ENCODE results near the gene FLT3. TPM values are rescaled to one million over a fixed set of nuclear protein-coding genes. Genes with fewer than 3 reads are reported as not detected.

FLT3 gene
- total and polyA plus RNA-seq, 10 of the 15 experiments (the other 5 are each of a cell fraction or from before 2014, with no cell fraction given): 0.04 to 0.19 (median 0.11) TPM; not detected in 1

DNA sequence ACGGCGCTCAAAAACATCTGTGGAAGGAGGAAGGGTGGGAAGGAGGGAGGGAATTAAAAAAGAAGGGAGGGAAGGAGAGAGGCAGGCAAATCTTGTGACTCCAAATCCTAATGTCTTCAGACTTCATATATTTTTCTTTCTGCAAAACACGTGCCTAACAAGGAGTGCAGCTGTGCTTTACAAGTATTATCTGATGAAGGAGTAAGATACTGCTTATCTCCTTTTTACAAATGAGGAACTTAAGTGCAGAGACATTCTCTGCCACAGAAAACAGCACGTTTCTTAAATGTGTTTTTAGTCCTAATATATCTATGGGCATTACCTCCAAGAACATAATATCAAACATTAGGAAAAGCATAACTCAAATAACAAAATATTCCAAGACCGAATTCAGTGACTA, 6.5 kb downstream of the FLT3 start:
- Histone ChIP-seq H3K4me1 (ENCODE audit: control insufficient read depth, insufficient read depth, low read length) (no peaks in the 10 kb centered on the region), H3K27ac (ENCODE audit: control insufficient read depth, insufficient read depth) (no peak overlapping the region), H4K20me1 (ENCODE audit: control insufficient read depth, insufficient read depth) (no peaks in the 10 kb centered on the region), H3K4me2 (ENCODE audit: control insufficient read depth, insufficient read depth) (no peak overlapping the region), H2AFZ (ENCODE audit: control insufficient read depth, low read depth, low read length) (no peak overlapping the region), H3K27me3 (replicated peaks in 1 of 2; ENCODE audit: control insufficient read depth in 2 of 2, insufficient read depth in 2 of 2, low read length in 1 of 2) (peaks cover 1 to 5% of the 10 kb centered on the region in 2 experiments; a peak in 1 of 4 replicates), H3K9ac (ENCODE audit: control insufficient read depth, insufficient read depth, low read length) (no peak overlapping the region), H3K36me3 (ENCODE audit: control insufficient read depth in 2 of 2, insufficient read depth in 2 of 2, low read length in 1 of 2) (no peaks in the 10 kb centered on the region), H3K9me3 (replicated peaks; ENCODE audit: control insufficient read depth, insufficient read depth, low read length) (no peaks in the 10 kb centered on the region; the same call in 2 of the 3 replicates), H3K4me3 (no peak overlapping the region), H3K79me2 (ENCODE audit: control insufficient read depth, insufficient read depth, low read length) (no peaks in the 10 kb centered on the region)
- SMC1A ChIA-PET (ENCODE audit: uncharacterized antibody, unreplicated experiment): interaction anchor here (1.2 kb wide), 1 partner anchor 8 kb away, joined by 3 read pairs; no protein-coding TSS in a partner anchor
- in situ Hi-C loops (cut with MboI) (no loop called here), intact Hi-C loops (cut with micrococcal nuclease; ENCODE audit: unreplicated experiment) (no loop called here)
- TF ChIP-seq, protein P1, sequence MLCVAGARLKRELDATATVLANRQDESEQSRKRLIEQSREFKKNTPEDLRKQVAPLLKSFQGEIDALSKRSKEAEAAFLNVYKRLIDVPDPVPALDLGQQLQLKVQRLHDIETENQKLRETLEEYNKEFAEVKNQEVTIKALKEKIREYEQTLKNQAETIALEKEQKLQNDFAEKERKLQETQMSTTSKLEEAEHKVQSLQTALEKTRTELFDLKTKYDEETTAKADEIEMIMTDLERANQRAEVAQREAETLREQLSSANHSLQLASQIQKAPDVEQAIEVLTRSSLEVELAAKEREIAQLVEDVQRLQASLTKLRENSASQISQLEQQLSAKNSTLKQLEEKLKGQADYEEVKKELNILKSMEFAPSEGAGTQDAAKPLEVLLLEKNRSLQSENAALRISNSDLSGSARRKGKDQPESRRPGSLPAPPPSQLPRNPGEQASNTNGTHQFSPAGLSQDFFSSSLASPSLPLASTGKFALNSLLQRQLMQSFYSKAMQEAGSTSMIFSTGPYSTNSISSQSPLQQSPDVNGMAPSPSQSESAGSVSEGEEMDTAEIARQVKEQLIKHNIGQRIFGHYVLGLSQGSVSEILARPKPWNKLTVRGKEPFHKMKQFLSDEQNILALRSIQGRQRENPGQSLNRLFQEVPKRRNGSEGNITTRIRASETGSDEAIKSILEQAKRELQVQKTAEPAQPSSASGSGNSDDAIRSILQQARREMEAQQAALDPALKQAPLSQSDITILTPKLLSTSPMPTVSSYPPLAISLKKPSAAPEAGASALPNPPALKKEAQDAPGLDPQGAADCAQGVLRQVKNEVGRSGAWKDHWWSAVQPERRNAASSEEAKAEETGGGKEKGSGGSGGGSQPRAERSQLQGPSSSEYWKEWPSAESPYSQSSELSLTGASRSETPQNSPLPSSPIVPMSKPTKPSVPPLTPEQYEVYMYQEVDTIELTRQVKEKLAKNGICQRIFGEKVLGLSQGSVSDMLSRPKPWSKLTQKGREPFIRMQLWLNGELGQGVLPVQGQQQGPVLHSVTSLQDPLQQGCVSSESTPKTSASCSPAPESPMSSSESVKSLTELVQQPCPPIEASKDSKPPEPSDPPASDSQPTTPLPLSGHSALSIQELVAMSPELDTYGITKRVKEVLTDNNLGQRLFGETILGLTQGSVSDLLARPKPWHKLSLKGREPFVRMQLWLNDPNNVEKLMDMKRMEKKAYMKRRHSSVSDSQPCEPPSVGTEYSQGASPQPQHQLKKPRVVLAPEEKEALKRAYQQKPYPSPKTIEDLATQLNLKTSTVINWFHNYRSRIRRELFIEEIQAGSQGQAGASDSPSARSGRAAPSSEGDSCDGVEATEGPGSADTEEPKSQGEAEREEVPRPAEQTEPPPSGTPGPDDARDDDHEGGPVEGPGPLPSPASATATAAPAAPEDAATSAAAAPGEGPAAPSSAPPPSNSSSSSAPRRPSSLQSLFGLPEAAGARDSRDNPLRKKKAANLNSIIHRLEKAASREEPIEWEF (IDR thresholded peaks at IDR 0.05; ENCODE audit: insufficient replicate concordance, low read depth, low read length): no peak
- TF ChIP-seq, protein P2, sequence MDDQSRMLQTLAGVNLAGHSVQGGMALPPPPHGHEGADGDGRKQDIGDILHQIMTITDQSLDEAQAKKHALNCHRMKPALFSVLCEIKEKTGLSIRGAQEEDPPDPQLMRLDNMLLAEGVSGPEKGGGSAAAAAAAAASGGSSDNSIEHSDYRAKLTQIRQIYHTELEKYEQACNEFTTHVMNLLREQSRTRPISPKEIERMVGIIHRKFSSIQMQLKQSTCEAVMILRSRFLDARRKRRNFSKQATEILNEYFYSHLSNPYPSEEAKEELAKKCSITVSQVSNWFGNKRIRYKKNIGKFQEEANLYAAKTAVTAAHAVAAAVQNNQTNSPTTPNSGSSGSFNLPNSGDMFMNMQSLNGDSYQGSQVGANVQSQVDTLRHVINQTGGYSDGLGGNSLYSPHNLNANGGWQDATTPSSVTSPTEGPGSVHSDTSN (IDR thresholded peaks at IDR 0.05; ENCODE audit: insufficient replicate concordance, low read depth, low read length): no peak
- TF ChIP-seq RB1 (IDR thresholded peaks at IDR 0.05; ENCODE audit: borderline replicate concordance) (no peak), GATAD2B (conservative IDR thresholded peaks at IDR 0.05; ENCODE audit: low read depth) (no peak), NFYB (IDR thresholded peaks at IDR 0.05; ENCODE audit: insufficient read depth, low read depth, low read length) (no peak), RCOR1 (conservative IDR thresholded peaks at IDR 0.05; ENCODE audit: low read depth, low read length) (no peak)
- TF ChIP-seq, protein P3, sequence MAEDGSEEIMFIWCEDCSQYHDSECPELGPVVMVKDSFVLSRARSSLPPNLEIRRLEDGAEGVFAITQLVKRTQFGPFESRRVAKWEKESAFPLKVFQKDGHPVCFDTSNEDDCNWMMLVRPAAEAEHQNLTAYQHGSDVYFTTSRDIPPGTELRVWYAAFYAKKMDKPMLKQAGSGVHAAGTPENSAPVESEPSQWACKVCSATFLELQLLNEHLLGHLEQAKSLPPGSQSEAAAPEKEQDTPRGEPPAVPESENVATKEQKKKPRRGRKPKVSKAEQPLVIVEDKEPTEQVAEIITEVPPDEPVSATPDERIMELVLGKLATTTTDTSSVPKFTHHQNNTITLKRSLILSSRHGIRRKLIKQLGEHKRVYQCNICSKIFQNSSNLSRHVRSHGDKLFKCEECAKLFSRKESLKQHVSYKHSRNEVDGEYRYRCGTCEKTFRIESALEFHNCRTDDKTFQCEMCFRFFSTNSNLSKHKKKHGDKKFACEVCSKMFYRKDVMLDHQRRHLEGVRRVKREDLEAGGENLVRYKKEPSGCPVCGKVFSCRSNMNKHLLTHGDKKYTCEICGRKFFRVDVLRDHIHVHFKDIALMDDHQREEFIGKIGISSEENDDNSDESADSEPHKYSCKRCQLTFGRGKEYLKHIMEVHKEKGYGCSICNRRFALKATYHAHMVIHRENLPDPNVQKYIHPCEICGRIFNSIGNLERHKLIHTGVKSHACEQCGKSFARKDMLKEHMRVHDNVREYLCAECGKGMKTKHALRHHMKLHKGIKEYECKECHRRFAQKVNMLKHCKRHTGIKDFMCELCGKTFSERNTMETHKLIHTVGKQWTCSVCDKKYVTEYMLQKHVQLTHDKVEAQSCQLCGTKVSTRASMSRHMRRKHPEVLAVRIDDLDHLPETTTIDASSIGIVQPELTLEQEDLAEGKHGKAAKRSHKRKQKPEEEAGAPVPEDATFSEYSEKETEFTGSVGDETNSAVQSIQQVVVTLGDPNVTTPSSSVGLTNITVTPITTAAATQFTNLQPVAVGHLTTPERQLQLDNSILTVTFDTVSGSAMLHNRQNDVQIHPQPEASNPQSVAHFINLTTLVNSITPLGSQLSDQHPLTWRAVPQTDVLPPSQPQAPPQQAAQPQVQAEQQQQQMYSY (CRISPR knock-in tag; IDR thresholded peaks at IDR 0.05): no peak
- RAD21 ChIA-PET (ENCODE audit: unreplicated experiment): no interaction called here
- POLR2A ChIA-PET: no interaction called here
- 24% methylated on average over 5 of the region's 5 CpGs for WGBS (ENCODE audit: insufficient coverage, insufficient replicate concordance, low lambda C conversion rate, missing lambda C conversion rate)
- DNase-seq (ENCODE audit: low read depth, low spot score) (no peak), ATAC-seq (no peak), FAIRE-seq (no peak)
- CTCF ChIA-PET: no interaction called here
- no TSS peak for BruUV-seq (replicated peaks)
